ENCODE results near the gene VEPH1.

DNA sequence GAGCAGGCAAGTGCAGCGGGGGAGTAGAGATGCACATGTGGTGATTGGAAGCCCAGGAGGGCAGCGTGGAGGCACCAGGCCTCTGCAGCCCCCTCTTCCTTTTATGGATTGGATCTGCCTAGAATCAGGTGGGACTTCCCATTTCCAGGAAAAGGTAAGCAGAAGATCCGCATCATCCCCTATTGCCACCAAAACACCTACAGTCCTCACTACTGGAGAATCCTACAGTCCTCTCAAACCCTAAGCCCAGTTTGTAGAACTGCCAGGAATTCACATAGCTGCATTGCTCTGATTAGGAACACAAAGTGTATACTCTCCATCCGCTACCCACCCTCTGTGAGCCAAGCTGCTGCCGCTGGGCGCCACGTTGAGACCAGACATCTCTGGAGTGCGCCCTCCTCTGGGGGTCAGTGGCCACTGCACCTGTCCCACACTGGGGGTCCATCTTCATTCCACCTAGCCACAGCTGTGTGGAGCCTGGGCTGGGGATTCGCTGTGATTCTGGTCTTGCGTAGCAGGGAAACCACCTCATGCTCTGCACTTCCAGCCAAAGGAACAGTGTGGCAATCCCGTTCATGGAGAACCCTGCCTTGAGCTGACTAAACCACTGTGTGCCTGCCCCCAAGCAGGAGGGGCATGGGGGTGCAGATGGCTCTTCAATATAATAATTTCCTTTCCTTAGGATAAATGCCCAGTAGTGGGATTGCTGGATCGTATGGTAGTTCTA, 155.5 kb downstream of the VEPH1 start:
- TF ChIP-seq POLR2AphosphoS5 (IDR thresholded peaks at IDR 0.05; ENCODE audit: low read depth), result no peak
- TF ChIP-seq, protein P1, sequence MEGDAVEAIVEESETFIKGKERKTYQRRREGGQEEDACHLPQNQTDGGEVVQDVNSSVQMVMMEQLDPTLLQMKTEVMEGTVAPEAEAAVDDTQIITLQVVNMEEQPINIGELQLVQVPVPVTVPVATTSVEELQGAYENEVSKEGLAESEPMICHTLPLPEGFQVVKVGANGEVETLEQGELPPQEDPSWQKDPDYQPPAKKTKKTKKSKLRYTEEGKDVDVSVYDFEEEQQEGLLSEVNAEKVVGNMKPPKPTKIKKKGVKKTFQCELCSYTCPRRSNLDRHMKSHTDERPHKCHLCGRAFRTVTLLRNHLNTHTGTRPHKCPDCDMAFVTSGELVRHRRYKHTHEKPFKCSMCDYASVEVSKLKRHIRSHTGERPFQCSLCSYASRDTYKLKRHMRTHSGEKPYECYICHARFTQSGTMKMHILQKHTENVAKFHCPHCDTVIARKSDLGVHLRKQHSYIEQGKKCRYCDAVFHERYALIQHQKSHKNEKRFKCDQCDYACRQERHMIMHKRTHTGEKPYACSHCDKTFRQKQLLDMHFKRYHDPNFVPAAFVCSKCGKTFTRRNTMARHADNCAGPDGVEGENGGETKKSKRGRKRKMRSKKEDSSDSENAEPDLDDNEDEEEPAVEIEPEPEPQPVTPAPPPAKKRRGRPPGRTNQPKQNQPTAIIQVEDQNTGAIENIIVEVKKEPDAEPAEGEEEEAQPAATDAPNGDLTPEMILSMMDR (IDR thresholded peaks at IDR 0.05; ENCODE audit: insufficient read depth, low read length), result no peak
